ENCODE data around the gene SV2A.
"Not testable (repeated sequence)": the region's sequence is repeated elsewhere in the genome, so short reads cannot be mapped to it uniquely, and the experiment has no call there.

The SV2A gene

GRCh38 chr1:149884433-149885338, 33.0 kb downstream of the SV2A start:
- H3K4me3 ChIP-seq (ENCODE audit: low read depth, low read length): peak overlapping the region; percentile 51
- TF ChIP-seq, protein P1, sequence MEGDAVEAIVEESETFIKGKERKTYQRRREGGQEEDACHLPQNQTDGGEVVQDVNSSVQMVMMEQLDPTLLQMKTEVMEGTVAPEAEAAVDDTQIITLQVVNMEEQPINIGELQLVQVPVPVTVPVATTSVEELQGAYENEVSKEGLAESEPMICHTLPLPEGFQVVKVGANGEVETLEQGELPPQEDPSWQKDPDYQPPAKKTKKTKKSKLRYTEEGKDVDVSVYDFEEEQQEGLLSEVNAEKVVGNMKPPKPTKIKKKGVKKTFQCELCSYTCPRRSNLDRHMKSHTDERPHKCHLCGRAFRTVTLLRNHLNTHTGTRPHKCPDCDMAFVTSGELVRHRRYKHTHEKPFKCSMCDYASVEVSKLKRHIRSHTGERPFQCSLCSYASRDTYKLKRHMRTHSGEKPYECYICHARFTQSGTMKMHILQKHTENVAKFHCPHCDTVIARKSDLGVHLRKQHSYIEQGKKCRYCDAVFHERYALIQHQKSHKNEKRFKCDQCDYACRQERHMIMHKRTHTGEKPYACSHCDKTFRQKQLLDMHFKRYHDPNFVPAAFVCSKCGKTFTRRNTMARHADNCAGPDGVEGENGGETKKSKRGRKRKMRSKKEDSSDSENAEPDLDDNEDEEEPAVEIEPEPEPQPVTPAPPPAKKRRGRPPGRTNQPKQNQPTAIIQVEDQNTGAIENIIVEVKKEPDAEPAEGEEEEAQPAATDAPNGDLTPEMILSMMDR (IDR thresholded peaks at IDR 0.05; ENCODE audit: low read depth, low read length, missing control alignments): no peak
- DNase-seq (ENCODE audit: low read depth): no peak
- in situ Hi-C loops (cut with HindIII; ENCODE audit: low sequenced_read_pairs): no loop called here

GRCh38 chr1:149883598-149884247, 33.9 kb downstream of the SV2A start:
- in situ Hi-C loops (cut with HindIII; ENCODE audit: low sequenced_read_pairs): no loop called here
- H3K4me3 ChIP-seq (ENCODE audit: low read depth, low read length): no peak overlapping the region
- no peak for DNase-seq (ENCODE audit: low read depth)
- TF ChIP-seq, protein P1 (IDR thresholded peaks at IDR 0.05; ENCODE audit: low read depth, low read length, missing control alignments): no peak

GRCh38 chr1:149881876-149882275, 35.8 kb downstream of the SV2A start:
- in situ Hi-C loops (cut with HindIII; ENCODE audit: low sequenced_read_pairs): no loop called here
- DNase-seq (ENCODE audit: low read depth): no peak
- no peak overlapping the region for H3K4me3 ChIP-seq (ENCODE audit: low read depth, low read length)
- TF ChIP-seq, protein P1 (IDR thresholded peaks at IDR 0.05; ENCODE audit: low read depth, low read length, missing control alignments): no peak

- in situ Hi-C loops (cut with HindIII; ENCODE audit: low sequenced_read_pairs): no loop called here
- no peak overlapping the region for H3K4me3 ChIP-seq (ENCODE audit: low read depth, low read length)
- TF ChIP-seq, protein P1 (IDR thresholded peaks at IDR 0.05; ENCODE audit: low read depth, low read length, missing control alignments): no peak
- DNase-seq (ENCODE audit: low read depth): no peak
These were observed 38.1 kb downstream of the SV2A start for GRCh38 chr1:149879556-149879955.

GRCh38 chr1:149877211-149877946, 40.3 kb downstream of the SV2A start:
- H3K4me3 ChIP-seq (ENCODE audit: low read depth, low read length): no peak overlapping the region
- DNase-seq (ENCODE audit: low read depth): no peak
- in situ Hi-C loops (cut with HindIII; ENCODE audit: low sequenced_read_pairs): no loop called here
- TF ChIP-seq, protein P1 (IDR thresholded peaks at IDR 0.05; ENCODE audit: low read depth, low read length, missing control alignments): no peak

- DNase-seq (ENCODE audit: low read depth); H3K4me3 ChIP-seq (ENCODE audit: low read depth, low read length); in situ Hi-C loops (cut with HindIII; ENCODE audit: low sequenced_read_pairs): not testable (repeated sequence)
These were observed 44.6 kb downstream of the SV2A start for GRCh38 chr1:149873060-149873459.

- DNase-seq (ENCODE audit: low read depth); in situ Hi-C loops (cut with HindIII; ENCODE audit: low sequenced_read_pairs); H3K4me3 ChIP-seq (ENCODE audit: low read depth, low read length): not testable (repeated sequence)
These were observed 50.8 kb downstream of the SV2A start for GRCh38 chr1:149866887-149867286.

GRCh38 chr1:149861497-149862054, 56.1 kb downstream of the SV2A start:
- DNase-seq (ENCODE audit: low read depth); in situ Hi-C loops (cut with HindIII; ENCODE audit: low sequenced_read_pairs); H3K4me3 ChIP-seq (ENCODE audit: low read depth, low read length): not testable (repeated sequence)

- in situ Hi-C loops (cut with HindIII; ENCODE audit: low sequenced_read_pairs); DNase-seq (ENCODE audit: low read depth); H3K4me3 ChIP-seq (ENCODE audit: low read depth, low read length): not testable (repeated sequence)
These were observed 56.8 kb downstream of the SV2A start for GRCh38 chr1:149860684-149861496.

GRCh38 chr1:149860271-149860670, 57.4 kb downstream of the SV2A start:
- H3K4me3 ChIP-seq (ENCODE audit: low read depth, low read length); in situ Hi-C loops (cut with HindIII; ENCODE audit: low sequenced_read_pairs); DNase-seq (ENCODE audit: low read depth): not testable (repeated sequence)
